HG02623 (cell line): ENCODE measurements around the gene OGDHL.
"Not testable (repeated sequence)": the region's sequence is repeated elsewhere in the genome, so short reads cannot be mapped to it uniquely, and the experiment has no call there.

ENCODE experiments used
- ATAC-seq: cut with Tn5 transposase; IDR thresholded peaks from one replicate; pipeline ENCODE4 v1.9.1; 2021; ENCODE audit warnings: moderate library complexity; ENCODE audit not compliant: unreplicated experiment

Gene OGDHL

DNA sequence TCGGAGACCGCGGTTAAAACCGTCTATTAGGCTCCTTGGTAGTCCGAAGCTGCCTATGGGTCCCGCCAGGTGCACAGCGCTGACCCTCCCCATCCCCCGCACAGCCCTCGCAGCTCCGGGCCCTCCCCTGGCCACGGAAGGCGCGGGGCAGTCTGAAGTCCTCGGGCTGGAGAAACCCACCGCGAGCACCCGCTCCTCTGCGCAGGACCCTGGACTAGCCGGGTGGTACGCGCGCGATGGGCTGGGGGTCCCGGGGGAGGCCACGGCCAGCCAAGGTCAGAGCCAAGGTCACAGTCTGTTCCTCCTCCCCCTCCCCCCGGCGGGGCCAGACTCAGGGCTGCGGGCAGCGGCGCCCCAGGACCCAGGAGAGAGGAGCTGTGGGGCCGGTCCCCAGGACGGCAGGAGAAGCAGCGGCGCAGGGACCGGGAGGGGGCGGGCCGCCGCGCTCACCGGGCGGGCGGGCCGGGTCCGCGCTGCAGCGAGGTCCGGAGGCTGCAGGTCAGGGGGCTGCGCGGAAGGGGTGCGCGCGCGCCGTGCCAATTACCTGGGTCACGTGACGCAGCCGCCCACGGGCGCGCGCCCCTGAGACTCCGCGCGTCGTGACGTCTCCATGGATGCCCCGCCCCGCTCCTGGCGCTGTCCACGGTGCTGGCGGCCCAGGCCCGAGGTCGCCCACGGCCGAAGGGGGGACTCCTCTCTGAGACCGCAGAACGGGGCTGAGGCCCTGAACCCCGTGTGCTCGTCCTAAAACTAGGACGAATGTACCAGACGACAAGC lies at the start of gene OGDHL:
TSS of gene OGDHL (minus strand) at position 535 of the 777 bp plus-strand sequence. CDS start 3,731 bp downstream, outside the sequence.
- peak; percentile 74 for ATAC-seq

DNA sequence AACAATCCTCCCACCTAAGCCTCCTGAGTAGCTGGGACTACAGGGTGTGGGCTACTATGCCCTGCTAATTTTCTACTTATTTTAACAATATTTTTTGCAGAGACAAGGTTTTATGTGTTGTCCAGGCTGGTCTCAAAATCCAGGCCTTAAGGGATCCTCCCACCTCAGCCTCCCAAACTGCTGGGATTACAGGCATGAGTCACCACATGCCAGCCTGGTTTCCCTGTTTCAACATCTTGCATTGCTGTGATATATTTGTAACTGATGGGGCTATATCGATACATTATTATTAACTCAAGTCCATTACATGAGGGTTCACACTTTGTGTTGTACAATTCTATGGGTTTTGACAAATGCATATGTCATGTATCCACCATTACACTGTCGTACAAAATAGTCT lies 41.9 kb upstream of the OGDHL start:
- ATAC-seq: no peak

DNA sequence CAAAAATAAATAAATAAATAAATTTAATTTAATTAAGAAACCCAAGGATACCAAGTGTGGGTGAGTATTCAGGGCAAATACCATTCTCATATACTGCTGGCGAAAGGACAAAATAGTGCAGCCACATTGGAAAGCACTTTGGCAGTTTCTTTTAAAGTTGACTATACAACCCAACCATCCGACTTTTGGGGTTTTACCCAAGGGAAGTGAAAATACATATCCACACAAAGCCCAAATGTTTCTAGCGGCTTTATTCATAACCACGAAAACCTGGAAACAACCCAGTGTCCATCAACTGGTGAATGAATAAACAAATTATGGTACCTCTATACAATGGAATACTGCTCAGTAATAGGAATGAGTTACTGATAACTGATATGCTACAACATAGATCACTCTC lies 36.2 kb upstream of the OGDHL start:
- ATAC-seq: no peak

DNA sequence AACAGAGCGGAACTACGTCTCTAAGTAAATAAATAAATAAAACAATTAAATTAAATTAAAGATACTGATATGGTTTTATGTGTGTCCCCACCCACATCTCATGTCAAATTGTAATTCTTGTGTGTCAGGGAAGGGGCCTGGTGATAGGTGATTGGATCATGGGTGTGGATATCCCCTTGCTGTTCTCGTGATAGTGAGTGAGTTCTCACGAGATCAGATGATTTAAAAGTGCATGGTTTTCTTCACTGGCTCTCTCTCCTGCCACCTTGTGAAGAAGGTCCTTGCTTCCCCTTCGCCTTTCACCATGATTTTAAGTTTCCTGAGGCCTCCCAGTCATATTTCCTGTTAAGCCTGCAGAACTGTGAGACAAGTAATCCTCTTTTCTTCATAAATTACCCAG lies 29.0 kb upstream of the OGDHL start:
- no peak for ATAC-seq

DNA sequence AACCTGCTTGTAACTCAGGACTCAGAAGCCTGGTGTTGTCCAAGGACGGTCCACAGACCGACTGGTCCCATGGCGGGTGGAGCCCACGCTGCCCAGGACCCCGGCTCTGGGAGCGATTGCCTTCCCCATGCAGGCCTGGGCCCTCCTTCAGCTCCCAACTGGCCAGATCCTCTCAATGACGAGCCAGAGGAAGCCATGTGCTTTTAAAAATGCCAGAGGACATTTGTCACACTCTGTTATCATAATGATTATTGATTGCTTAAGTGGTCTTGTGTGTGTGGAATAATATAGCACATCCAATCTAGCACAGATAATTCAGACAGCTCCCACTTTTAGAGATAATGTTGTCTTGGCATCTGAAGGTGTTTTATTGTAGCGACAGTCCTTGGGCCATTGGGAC lies 22.6 kb upstream of the OGDHL start:
- ATAC-seq: no peak

- ATAC-seq: no peak
Observed at GRCh38 chr10:49783645-49784044, 21.5 kb upstream of the OGDHL start.

DNA sequence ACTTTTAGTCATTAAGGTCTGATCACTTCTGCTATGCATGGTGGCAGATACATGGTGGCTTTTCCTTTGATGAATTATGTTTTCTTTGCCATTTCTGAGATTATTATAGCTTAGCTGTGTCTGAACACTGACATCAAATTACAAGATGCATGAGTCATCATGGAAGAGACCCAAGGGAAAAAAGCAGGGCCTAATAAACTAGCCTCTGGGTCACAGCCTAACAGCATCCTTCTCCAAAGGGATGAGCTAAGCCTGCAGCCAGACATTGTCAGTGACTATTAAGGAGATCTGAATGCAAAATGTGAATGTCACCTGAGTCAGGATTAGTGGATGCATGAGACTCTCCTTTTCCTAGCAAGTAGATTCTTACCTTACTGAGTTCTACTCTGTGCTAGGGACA lies 19.1 kb upstream of the OGDHL start:
- no peak for ATAC-seq

DNA sequence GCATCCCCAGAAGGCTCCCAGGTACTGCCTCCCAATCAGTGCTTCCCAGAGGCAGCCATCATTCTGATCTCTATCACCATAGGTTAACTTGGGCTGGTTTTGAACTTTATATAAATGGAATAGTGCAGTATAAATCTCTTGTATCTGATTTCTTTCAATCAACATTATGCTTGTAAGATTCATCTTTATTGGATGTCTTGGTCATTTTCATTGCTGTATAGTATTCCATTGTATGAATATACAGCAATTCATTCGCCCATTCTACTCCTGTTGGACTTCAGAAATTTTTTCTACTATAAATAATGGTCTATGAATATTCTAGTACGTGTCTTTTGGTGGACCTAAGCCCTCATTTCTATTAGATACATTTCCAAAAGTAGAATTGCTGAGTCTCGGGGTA lies 16.1 kb upstream of the OGDHL start:
- ATAC-seq: no peak

- ATAC-seq: no peak
Observed at GRCh38 chr10:49776851-49777250, 14.7 kb upstream of the OGDHL start.

- no peak for ATAC-seq
Observed at GRCh38 chr10:49775014-49775413, 12.9 kb upstream of the OGDHL start.

- ATAC-seq: not testable (repeated sequence)
Observed at GRCh38 chr10:49772944-49773343, 10.8 kb upstream of the OGDHL start.

- not testable (repeated sequence) for ATAC-seq
Observed at GRCh38 chr10:49771046-49771445, 8.9 kb upstream of the OGDHL start.

DNA sequence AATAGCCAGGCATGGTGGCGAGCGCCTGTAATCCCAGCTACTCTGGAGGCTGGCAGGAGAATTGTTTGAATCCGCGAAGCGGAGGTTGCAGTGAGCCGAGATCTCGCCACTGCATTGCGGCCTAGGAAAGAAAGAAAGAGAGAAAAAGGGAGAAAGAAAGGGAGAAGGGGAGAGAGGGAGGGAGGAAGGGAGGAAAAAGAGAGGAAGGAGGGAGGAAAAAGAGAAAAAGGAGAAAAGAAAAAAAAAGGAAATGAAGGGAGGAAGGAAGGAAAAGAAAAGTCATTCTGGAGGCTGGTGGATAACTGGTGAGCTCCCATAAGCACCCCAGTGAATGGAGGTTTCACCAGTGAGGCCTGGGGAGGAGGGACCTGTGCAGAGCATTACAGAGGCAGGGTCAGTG lies 7.6 kb upstream of the OGDHL start:
- ATAC-seq: no peak

DNA sequence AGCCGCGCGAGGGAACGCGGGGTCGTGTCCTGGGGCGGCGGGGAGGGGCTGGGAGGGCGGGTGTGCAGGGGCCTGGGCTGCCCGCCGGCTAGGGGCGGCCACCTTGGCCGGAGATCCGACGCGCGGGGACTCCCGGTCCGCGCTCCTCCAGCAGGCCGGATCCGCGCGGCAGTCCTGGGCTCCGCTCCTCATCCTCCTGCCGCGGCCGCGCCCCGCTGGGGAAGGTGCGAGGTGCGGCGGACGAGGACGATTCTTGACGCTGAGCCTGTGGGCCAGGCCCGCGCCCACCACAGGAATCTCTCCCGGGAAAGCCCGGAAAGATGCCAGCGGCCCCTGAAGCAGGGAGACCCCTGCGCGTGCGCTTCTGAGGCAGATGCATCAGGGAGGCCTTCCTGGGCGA lies 6.6 kb upstream of the OGDHL start:
- ATAC-seq: no peak

- ATAC-seq: no peak
Observed at GRCh38 chr10:49768329-49768728, 6.2 kb upstream of the OGDHL start.

DNA sequence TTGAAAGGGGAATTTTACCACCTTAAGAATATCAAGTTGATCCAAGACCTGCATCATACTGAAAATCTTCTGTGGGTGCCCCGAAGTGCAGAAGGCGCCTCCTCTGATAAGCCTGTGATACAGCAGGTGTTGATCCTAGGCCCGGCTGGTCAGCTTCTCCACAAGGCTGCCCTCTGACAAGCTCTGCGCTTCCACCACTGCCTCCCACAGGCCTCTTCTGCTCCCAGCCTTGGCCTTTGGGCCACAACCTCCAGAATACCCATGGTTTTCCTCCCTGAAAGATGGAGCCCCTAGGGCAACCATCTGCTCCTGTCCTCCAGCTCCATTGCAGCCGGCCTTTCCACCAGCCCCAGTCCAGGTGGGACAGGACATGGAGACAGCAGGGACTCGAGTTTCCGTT lies 5.6 kb upstream of the OGDHL start:
- no peak for ATAC-seq

DNA sequence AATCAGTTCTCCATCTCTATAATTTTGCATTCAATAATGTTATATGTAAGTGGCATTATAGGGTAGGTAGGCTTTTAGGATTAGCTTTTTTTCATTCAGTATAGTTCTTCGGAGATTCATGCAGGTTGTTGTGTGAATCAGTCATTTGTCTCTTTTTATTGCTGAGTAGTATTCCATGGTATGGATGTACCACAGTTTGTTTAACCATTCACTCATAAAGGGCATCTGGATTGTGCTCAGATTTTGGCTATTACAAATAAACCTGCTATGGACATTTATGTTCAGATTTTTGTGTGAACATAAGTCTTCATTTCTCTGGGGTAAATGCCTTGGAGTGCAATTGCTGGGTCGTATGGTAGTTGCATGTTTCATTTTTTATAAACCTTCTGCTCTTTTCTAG lies 4.4 kb upstream of the OGDHL start:
- no peak for ATAC-seq

GRCh38 chr10:49762566-49762877 lies 399 bp upstream of the OGDHL start:
- ATAC-seq: no peak

- ATAC-seq: no peak
Observed at GRCh38 chr10:49761201-49761788, 828 bp downstream of the OGDHL start.

GRCh38 chr10:49760789-49761188 lies 1.3 kb downstream of the OGDHL start:
- ATAC-seq: no peak

- ATAC-seq: no peak
Observed at GRCh38 chr10:49759787-49760551, 2.2 kb downstream of the OGDHL start.

- no peak for ATAC-seq
Observed at GRCh38 chr10:49758249-49758930, 3.7 kb downstream of the OGDHL start.
